GM19452 (cell line): ENCODE results near the gene IPP.
"Not testable (repeated sequence)": the region's sequence is repeated elsewhere in the genome, so short reads cannot be mapped to it uniquely, and the experiment has no call there.

ENCODE experiments used
- ATAC-seq: cut with Tn5 transposase; IDR thresholded peaks from one replicate; pipeline ENCODE4 v1.9.1; 2021; ENCODE audit not compliant: unreplicated experiment

The IPP gene

DNA sequence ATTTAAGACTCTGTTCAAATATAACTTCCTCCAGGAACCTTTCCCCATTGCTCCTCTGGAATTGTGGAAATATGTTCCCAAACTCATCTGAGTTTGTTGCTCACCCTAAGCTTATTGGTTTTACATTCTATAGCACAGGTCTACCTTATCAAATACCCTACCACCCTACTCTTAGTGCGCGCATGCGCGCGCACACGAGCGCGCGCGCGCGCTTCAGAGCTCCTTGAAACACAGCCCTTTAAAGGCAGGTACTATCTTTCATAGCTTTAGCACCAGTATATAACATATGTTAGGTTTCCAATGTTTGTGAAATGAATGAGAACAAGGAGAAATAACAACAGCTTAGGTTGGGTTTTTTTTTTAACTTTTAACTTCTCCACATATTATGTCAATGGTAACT is 3.5 kb downstream of the IPP start:
- ATAC-seq, result no peak

DNA sequence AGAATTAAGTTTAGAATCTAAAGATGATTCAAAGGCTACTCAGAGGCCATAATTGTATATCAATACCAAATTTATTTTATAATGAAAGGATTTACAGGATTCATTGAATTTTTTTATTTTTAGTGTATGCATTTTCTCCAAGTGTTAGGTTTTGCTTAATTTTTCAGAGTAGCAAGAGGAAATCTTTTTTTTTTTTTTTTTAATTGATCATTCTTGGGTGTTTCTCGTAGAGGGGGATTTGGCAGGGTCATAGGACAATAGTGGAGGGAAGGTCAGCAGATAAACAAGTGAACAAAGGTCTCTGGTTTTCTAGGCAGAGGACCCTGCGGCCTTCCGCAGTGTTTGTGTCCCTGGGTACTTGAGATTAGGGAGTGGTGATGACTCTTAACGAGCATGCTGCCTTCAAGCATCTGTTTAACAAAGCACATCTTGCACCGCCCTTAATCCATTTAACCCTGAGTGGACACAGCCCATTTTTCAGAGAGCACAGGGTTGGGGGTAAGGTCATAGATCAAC is 10.8 kb downstream of the IPP start:
- ATAC-seq, result not testable (repeated sequence)

DNA sequence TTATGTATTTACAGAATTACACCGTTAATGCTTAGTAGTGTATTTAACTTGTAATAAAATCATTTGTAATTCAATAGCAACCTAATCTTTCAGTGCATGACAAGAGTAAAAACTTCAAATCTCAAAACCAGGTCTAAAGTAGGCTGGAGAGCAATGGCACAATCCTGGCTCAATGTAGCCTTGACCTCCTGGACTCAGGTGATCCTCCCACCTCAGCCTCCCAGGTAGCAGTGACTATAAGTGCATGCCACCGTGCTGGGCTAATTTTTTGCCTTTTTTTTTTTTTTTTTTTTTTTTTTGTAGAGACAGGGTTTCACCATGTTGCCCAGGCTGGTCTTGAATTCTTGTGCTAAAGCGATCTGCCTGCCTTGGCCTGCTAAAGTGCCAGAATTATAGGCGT is 11.3 kb downstream of the IPP start:
- no peak for ATAC-seq

DNA sequence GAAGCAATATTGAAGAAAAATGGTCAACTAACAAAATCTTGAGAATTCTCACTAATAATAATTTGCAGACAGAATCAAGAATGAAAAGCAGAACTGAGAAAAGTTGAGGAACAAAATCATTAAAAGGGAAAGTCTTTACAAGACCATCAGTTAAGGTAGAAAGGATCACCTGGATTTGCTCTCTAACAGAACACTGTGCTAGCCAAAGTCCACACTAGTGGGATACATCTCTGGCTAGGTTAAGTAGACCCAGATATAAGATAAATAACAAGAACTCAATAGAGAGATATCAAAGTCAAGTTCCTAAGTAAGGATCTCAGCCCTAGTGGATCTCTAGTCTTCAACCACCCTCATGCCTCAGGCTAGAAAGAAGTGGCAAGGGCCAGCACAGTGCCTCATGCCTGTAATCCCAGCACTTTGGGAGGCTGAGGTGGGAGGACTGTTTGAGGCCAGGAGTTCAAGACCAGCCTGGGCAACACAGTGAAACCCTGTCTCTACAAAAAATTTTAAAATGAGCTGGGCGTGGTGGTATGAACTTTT is 19.6 kb downstream of the IPP start:
- ATAC-seq, result no peak

DNA sequence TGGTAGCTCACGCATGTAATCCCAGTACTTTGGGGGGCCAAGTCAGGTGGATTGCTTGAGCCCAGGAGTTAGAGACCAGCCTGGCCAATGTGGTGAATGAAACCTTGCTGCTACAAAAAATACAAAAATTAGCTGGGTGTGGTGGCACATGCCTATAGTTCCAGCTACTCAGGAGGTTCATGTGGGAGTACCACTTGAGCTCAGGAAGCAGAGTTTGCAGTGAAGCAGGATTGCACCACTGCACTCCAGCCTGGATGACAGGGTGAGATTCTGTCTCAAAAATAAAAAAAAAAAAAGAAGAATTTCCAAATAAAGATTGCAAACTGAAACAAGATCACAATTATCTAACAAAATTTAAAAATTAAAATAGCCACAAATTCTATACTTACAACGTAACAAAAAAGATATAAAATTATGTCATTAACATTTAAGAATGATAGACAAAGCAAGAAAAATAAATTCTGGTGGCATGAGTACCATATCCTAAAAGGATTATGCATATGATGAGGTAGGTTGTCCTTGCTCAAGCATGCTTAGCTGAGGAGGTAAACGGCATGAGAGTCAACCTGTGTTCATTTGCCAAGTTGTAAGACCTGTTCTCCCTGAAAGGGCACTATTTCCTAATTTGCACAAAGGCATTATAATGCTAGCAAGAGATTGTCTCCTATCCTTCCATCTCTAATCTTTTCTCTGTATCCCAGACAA is 20.2 kb downstream of the IPP start:
- ATAC-seq, result no peak

DNA sequence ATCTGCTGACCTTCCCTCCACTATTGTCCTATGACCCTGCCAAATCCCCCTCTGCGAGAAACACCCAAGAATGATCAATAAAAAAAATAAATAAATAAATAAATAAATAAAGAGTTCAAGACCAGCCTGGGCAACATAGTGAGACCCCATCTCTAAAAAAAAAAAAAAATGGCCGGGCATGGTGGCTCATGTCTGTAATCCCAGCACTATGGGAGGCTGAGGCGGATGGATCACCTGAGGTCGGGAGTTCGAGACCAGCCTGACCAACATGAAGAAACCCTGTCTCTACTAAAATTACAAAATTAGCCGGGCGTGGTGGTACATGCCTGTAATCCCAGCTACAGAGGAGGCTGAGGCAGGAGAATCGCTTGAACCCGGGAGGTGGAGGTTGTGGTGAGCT is 24.4 kb downstream of the IPP start:
- ATAC-seq, result not testable (repeated sequence)

DNA sequence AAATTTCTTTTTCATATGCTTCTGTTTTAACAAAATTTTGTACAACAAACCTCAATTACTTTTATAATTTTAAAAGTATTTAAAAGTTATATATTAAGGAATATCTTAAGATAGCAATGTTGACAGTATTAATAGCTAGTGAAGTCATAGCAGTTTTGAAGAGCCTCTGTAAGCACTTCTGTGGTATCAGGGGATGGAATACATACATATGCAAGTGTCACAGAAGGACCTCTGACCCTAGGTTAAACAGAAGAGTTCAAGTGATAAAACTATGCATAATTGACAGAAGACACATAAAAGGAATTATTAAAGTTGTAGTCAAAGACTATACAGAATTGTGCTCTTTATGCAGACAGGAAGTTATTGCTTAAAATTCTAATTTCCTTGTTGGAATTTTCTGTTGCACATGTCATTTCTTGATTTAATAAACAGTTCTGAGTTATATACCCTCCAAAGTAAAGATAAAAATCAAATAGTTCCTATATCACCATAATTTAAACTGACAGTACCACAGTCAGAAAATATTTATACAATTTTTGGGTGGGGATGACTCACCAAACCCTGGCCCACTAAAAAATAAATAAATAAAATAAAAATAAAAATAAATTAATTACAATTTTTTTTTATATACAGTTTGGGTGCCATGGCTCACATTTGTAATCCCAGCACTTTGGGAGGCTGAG is 27.1 kb downstream of the IPP start:
- ATAC-seq, result no peak

DNA sequence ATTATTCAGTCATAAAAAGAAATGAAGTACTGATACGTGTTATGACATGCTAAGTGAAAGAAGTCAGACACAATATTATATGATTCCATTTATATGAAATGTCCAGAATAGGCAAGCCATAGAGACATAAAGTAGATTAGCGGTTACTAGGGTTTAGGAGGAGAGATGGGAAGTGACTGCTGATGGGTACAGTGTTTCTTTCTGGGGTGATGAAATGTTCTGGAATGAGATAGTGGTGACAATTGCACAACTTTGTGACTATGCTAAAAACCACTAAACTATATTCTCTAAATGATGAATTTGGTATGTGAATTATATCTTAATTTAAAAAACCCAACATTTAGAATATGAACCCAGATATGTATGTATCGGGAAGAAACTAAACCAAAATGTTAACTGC is 27.6 kb downstream of the IPP start:
- no peak for ATAC-seq

DNA sequence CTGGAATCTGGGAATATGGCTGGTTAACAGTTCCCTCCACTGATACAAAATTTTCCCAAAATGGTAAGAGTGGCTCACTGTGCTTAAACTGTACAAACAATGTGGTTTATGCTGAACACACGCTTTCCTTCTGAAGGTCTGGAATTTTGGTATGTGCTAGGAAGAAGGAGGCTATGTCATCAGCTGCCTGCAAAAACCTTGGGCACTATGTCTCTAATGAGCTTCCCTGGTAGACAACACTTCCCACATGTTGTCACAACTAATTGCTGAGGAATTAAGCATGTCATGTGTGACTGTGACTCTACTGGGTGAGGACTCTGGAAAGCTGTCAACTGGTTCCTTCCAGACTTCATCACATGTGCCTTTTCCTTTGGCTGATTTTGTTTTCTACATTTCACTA is 29.2 kb downstream of the IPP start:
- ATAC-seq, result no peak

DNA sequence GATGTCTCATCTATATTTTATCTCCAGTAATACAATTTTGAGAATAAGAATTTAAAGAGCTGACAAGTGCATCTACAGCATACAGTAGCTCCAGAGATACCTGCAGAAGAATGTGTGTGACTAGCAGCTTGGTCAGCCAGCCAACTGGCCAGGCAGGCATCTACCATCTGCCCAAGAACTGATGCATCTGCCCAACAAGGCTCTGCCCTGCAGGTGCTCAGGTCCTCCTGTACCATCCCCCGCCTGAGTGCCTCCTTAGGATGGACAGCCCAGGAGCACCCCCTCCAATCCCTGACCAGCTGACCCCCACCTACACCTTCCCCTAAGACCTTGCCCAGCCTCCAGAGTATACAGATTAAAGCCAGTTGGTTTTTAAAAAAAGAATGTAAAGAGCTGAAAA is 32.2 kb downstream of the IPP start:
- no peak for ATAC-seq

DNA sequence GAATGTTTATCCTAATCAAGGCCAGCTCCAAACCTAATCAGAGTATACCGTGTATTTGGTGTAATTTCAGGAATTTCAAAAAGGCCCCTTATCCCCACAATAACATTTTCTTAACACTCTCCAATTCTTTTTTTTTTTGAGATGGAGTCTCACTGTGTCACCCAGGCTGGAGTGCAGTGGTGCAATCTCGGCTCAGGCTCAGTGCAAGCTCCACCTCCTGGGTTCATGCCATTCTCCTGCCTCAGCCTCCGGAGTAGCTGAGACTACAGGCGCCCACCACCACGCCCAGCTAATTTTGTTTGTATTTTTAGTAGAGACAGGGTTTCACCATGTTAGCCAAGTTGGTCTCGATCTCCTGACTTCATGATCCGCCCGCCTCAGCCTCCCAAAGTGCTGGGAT is 33.1 kb downstream of the IPP start:
- not testable (repeated sequence) for ATAC-seq

DNA sequence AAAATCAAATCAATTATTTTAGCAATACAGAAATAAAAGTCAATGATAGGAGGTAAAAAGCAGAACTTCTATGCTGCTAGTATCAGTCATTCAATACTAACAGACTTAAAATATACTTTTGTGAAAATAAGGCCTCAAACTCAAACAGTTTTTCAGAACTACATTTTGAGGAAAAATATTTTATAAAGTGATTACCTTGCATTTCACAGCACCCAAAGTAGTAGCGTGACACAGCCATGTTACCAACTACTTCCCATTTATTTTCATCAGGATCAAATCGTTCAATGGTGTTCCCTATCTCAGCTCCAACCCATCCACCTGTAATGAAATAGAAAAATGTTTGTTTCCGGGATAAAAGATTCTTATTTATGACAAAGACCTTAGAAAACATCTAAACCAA is 33.8 kb downstream of the IPP start:
- no peak for ATAC-seq

DNA sequence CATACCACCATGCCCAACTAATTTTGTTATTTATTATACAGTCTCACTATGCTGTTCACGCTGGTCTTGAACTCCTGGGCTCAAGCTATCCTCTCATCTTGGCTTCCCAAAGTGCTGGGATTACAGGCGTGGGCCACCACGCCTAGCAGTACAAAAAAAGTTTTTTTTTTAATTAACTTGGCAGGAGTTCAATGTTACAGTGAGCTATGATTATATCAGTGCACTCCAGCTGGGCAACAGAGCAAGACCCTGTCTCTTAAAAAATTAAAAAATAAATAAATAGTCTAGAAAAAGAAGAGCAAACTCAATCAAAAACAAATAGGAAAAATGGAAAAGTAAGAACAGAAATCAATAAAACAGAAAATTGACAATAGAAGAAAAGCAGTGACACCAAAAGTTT is 36.7 kb downstream of the IPP start:
- ATAC-seq, result no peak

DNA sequence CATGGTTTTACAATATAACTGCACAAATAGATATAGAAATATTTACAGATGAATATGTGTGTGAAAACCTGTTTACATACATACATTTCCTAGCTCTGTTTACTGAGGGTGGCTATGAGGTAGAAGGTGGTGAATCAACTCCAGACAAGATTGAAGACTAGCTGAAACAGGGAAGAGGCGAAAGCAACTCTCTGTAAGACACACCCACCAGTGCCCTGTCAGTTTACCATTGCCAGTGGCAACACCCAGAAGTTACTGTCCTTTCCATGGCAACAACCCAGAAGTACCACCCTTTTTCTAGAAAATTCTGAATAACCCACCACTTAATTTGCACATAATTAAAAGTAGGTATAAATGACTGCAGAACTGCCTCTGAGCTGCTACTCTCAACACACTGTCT is 45.8 kb downstream of the IPP start:
- ATAC-seq, result no peak

DNA sequence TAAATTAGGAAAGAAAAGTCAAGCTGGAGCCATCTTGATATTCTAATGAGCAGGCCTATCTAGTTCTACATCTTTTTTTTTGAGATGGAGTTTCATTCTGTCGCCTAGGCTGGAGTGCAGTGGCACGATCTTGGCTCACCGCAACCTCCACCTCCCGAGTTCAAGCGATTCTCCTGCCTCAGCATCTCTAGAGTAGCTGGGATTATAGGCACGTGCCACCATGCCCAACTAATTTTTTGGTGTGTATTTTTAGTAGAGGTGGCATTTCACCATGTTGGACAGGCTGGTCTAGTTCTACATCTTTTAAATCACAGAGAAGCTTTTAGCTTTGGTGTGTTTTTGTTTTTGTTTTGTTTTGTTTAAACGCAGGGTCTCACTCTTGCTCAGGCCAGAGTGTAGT is 55.6 kb downstream of the IPP start:
- no peak for ATAC-seq

DNA sequence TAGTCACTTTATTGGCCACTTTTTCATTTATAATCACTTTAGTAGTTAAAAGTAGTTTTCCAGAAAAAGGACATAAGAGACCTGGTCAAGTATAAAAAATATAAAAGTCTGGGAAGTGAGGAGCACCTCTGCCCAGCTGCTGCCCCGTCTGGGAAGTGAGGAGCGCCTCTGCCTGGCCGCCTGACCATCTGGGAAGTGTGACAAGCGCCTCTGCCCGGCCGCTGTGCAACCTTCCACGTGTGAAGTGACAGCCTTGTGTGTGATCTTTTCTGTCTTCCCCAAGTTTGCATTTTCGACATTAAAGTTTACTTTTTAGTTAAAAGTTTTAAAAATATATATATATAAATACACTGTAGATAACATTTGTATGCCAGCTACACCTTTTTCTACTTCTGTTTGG is 56.6 kb downstream of the IPP start:
- ATAC-seq, result not testable (repeated sequence)

DNA sequence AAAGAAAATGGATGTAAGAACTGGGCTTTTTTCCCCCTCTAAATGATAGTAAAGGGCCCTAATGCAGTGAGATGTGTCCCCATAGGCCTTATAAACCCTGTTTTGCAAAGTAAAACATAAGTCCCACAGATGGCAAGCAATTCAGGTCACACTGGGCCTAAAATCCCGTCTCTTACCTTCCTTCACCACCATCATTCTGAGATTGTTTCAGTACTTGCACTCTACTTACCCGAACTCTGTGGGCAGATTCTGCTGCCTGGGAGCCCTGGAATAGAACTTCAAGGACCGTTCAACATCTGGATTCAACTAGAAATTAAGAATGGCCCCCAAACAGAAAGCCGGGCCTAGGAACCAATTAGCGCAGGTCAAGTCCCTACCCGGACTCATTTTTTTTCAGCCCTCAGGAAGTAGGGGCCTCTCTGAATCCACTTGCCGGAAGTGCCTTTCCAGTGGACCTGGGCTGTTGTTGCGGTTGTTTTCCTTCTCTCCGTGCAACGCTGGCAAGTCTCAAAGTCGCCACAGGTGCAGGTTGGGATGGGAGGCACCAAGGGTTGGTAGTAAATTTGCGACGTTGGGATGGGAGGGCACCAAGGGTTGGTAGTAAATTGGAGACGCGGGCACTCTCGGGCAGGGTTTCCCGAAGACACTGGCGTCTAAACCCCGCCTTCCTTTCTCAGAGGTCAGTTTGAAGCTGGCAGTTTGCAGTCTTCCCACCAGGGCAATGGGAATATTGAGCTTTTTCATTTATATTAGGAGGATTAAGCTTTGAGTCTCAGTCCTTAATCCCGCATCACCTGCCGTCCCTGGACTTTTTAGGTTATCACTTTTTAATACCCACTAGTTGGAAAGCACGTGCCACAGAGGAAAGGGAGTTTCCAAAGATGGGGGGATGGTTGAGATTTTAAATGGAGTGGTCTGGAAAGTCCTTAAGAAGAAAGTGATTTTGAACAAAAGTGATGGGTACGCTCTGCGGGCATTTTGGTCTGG is 62.4 kb downstream of the IPP start, which contains the start of gene TMEM69:
Gene TMEM69 (plus strand): TSS at position 428 of the 987 bp plus-strand sequence. CDS start 2,888 bp downstream, outside the sequence.
- ATAC-seq, result no peak

DNA sequence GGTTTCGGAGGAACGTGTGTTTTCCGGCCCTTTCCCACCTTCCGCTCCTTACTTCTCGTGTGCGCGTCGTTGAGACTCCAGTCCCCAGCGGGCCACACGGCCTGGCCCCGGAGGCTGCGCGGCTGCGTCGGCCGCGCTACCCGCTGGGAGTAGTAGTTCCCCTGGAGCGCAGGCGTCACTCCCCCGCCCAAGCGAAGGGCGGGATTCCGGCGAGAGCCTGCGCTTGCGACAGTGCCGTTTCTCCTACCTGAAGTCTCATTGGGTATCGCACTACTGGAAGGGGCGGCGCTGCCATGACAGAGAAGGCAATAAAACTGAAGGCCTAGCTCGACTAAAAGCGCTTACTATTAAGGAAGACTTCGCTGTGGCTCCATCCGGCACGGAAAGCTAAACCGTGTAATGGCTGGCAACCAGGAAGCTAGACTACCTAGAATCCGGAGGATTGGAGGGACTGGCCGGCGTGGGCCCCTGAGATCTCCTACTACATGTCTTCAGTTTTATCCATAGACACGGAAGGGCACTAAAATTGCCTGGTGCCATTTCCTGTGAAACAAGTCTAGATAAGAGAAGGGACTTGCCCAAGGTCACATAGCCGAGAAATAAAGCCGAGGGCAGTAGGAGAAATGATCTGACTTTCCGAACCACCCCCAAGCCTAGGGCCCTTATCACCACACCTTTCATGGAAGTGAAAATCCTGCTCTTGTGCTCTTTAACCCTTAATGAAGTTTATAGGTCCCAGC is 63.3 kb downstream of the IPP start:
- ATAC-seq, result peak; percentile 80

DNA sequence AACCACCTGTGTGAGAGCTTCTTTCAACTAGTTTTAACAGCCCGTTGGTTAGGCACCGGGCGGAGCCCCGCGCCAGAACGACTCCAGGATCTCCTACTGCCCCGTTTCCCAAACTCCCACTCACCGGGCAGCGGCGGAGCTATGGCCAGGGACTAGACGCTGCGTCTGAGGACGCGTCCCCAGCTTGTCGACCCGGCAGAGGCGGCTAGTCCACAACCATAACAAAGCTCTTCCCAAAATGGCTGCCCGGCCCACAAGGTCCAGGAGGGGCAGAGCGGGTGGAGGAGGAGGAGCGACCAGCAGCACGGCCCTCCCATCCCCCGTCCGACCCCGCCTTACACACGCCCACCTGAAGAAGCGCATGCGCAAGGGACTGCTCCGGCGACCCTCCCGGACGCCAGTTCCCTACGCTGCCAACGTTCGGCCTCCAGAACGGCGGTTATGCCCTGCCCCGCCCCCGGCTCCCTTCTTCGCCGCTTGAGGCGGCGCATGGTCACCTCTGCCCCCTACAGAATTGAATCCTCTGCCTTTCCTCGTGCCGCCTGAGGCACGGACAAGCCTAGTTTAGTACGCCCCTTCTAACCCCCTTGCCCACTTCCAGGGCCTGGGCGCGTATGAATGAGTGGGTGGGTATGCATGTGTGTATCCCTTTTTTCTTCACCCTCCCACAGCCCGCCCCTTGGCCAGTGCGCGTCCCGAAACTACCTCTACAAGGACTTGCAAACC is 64.0 kb downstream of the IPP start, which contains the start of gene GPBP1L1:
Gene GPBP1L1 (minus strand): TSS at position 246 of the 726 bp plus-strand sequence. CDS start 27,446 bp downstream, outside the sequence.
- ATAC-seq, result peak; percentile 53

DNA sequence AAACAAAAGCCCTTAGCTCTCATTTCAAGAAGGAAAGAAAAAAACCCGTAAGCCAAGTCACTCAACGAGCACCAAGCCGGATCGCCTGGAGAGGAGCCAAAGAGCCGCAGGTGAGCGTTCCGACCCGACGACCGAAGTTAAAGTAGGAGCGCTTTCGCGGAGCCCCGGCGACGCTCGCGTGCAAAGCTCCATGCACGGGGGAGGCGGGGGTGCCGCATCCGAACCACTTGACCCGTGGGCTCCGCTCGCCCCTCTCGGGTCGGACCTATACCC is 64.5 kb downstream of the IPP start:
- ATAC-seq, result peak; percentile 3
